HEK293 (cell line): ENCODE data around the gene ICAM1.

Experiments
- CTCF ChIA-PET: fragments of 350-600 bp; formaldehyde crosslinking; extraction: SDS; loops from one replicate; lab custom pipeline; 2021; ENCODE audit warnings: antibody characterized with exemption; lab: Yijun Ruan, JAX
- POLR2A ChIA-PET: fragments of 300-600 bp; formaldehyde crosslinking; extraction: SDS; loops from one replicate; lab custom pipeline; 2020; ENCODE audit warnings: antibody characterized with exemption, inconsistent platforms; lab: Yijun Ruan, JAX
- H3K27ac ChIP-seq: fragments of 200-500 bp; sonication (Bioruptor generic); 2 replicates; pipeline ENCODE4 v1.5.1; 2014; ENCODE audit warnings: low read depth, low read length, control low read depth, inconsistent platforms; ENCODE audit errors: extremely low read depth
- H3K36me3 ChIP-seq, 2 experiments: fragments of 200-500 bp in 1 of 2; sonication (Bioruptor generic) in 1 of 2; 1 replicate in 1 of 2; 2 replicates in 1 of 2; pipeline ENCODE4 v1.5.1; 2014 to 2017; ENCODE audit warnings: inconsistent platforms in 2 of 2, low read length in 2 of 2; ENCODE audit not compliant: control insufficient read depth in 2 of 2, insufficient read depth in 1 of 2
- H3K4me1 ChIP-seq: fragments of 200-500 bp; sonication (Bioruptor generic); 2 replicates; pipeline ENCODE4 v1.5.1; 2014; ENCODE audit warnings: mild to moderate bottlenecking, low read length, inconsistent platforms; ENCODE audit not compliant: control insufficient read depth, insufficient read depth
- H3K4me3 ChIP-seq: 2 replicates; pipeline ENCODE4 v1.5.1; 2011; ENCODE audit warnings: low read depth, mild to moderate bottlenecking, control low read depth, low read length, moderate library complexity
- H3K9me3 ChIP-seq: fragments of 200-500 bp; sonication (Bioruptor generic); 2 replicates; pipeline ENCODE4 v1.5.1; 2014; ENCODE audit warnings: low read depth, low read length, inconsistent platforms; ENCODE audit not compliant: control insufficient read depth, insufficient read depth
- GLI2 ChIP-seq: fragments of 450-650 bp; formaldehyde crosslinking; IDR thresholded peaks from 2 replicates; pipeline ENCODE4; 2017; ENCODE audit warnings: missing biosample characterization, missing genetic modification characterization, low read depth, borderline replicate concordance
- GLIS1 ChIP-seq: fragments of 450-650 bp; formaldehyde crosslinking; IDR thresholded peaks from 2 replicates; pipeline ENCODE4 v1.5.1; 2016; ENCODE audit warnings: missing biosample characterization, missing genetic modification characterization
- GLIS2 ChIP-seq: fragments of 450-650 bp; formaldehyde crosslinking; IDR thresholded peaks from 2 replicates; pipeline ENCODE4 v1.5.1; 2016; ENCODE audit warnings: missing biosample characterization, missing genetic modification characterization
- KLF1 ChIP-seq: fragments of 450-650 bp; formaldehyde crosslinking; IDR thresholded peaks from 2 replicates; pipeline ENCODE4 v1.5.1; 2016; ENCODE audit warnings: missing biosample characterization, missing genetic modification characterization
- ZBTB20 ChIP-seq: fragments of 450-650 bp; formaldehyde crosslinking; IDR thresholded peaks from 2 replicates; pipeline ENCODE4 v1.5.1; 2016; ENCODE audit warnings: missing biosample characterization, missing genetic modification characterization
- ZBTB7A ChIP-seq: fragments of 450-650 bp; formaldehyde crosslinking; IDR thresholded peaks from 2 replicates; pipeline ENCODE4 v1.5.1; 2016; ENCODE audit warnings: low read depth, missing biosample characterization, missing genetic modification characterization
- ZFP3 ChIP-seq: fragments of 450-650 bp; formaldehyde crosslinking; IDR thresholded peaks from 2 replicates; pipeline ENCODE4 v1.5.1; 2016; ENCODE audit warnings: low read depth, missing biosample characterization, missing genetic modification characterization
- ZIC2 ChIP-seq: fragments of 450-650 bp; formaldehyde crosslinking; IDR thresholded peaks from 2 replicates; pipeline ENCODE4 v1.5.1; 2016; ENCODE audit warnings: missing biosample characterization, missing genetic modification characterization
- ZNF274 ChIP-seq, 2 experiments: fragments of 200-500 bp in 1 of 2; fragments of 450-650 bp in 1 of 2; sonication (Bioruptor generic) in 1 of 2; formaldehyde crosslinking in 1 of 2; IDR thresholded peaks; 2 replicates each; pipeline versions ENCODE4 v1.5.1 to v1.6.1; 2014 to 2016; ENCODE audit warnings: borderline replicate concordance in 1 of 2, inconsistent platforms in 1 of 2, low read length in 1 of 2, missing biosample characterization in 1 of 2, missing genetic modification characterization in 1 of 2
- ZNF610 ChIP-seq: fragments of 450-650 bp; formaldehyde crosslinking; IDR thresholded peaks from 2 replicates; pipeline ENCODE4 v1.5.1; 2016; ENCODE audit warnings: missing biosample characterization, missing genetic modification characterization, borderline replicate concordance
- TF ChIP-seq, protein P1 (sequence below): fragments of 450-650 bp; formaldehyde crosslinking; IDR thresholded peaks from 2 replicates; pipeline ENCODE4 v1.5.1; 2016; ENCODE audit warnings: missing biosample characterization, missing genetic modification characterization
- TF ChIP-seq, protein P2 (sequence below): fragments of 450-650 bp; formaldehyde crosslinking; IDR thresholded peaks from 2 replicates; pipeline ENCODE4 v1.5.1; 2017; ENCODE audit warnings: missing biosample characterization, missing genetic modification characterization
- TF ChIP-seq, protein P3 (sequence below): fragments of 450-650 bp; formaldehyde crosslinking; IDR thresholded peaks from 2 replicates; pipeline ENCODE4 v1.5.1; 2016; ENCODE audit warnings: missing biosample characterization, missing genetic modification characterization
- TF ChIP-seq, protein P4 (sequence below): fragments of 450-650 bp; formaldehyde crosslinking; IDR thresholded peaks from 2 replicates; pipeline ENCODE4 v1.5.1; 2016; ENCODE audit warnings: missing biosample characterization, missing genetic modification characterization

Gene ICAM1

DNA sequence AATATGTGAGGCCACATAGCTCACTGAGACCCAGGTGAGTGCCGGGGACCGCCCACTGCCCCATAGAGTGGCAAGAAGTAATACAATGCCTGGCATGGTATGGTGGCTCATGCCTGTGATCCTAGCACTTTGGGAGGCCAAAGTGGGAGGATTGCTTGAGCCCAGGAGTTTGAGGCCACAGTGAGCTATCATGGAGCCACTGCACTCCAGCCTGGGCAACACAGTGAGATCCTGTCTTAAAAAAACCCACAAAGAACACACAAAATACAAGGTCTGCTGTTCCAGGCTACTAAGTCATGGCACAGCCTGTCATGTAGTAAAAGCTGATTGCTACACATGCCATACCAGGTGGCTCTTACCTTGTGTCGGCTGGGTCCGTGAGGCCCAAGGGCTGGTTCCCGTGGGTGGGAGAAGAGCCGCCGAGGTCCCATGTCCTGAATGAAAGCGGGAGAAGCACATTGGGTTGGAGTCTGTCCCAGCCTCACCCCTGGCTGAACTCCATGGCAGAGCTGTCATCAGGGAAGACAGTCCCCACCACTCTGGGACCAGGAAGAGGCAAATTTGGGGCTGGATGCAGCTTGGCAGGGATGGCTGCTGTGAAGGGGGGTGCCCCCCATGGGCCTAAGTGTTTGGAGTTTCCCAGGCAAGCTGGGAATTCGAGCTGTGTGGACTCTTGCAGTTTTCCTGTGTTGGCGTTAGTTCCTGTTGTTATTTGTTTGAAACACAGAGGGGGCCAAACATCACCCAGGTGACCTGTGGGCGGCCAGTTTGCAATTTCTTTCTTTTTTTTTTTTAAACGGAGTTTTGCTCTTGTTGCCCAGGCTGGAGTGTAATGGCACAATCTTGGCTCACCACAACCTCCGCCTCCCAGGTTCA, 48.1 kb downstream of the ICAM1 start (continued):
- TF ChIP-seq, protein P1, sequence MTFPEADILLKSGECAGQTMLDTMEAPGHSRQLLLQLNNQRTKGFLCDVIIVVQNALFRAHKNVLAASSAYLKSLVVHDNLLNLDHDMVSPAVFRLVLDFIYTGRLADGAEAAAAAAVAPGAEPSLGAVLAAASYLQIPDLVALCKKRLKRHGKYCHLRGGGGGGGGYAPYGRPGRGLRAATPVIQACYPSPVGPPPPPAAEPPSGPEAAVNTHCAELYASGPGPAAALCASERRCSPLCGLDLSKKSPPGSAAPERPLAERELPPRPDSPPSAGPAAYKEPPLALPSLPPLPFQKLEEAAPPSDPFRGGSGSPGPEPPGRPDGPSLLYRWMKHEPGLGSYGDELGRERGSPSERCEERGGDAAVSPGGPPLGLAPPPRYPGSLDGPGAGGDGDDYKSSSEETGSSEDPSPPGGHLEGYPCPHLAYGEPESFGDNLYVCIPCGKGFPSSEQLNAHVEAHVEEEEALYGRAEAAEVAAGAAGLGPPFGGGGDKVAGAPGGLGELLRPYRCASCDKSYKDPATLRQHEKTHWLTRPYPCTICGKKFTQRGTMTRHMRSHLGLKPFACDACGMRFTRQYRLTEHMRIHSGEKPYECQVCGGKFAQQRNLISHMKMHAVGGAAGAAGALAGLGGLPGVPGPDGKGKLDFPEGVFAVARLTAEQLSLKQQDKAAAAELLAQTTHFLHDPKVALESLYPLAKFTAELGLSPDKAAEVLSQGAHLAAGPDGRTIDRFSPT: 0 out of 2 replicates have a peak, but pooled peaks have one; percentile 43
- no peak for TF ChIP-seq ZBTB20 (tag by site-specific recombination)
- TF ChIP-seq, protein P2, sequence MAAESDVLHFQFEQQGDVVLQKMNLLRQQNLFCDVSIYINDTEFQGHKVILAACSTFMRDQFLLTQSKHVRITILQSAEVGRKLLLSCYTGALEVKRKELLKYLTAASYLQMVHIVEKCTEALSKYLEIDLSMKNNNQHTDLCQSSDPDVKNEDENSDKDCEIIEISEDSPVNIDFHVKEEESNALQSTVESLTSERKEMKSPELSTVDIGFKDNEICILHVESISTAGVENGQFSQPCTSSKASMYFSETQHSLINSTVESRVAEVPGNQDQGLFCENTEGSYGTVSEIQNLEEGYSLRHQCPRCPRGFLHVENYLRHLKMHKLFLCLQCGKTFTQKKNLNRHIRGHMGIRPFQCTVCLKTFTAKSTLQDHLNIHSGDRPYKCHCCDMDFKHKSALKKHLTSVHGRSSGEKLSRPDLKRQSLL: peak; percentile 52; the same call in 1 of the 2 replicates
- TF ChIP-seq GLI2 (tag by site-specific recombination): no peak
- TF ChIP-seq, protein P3, sequence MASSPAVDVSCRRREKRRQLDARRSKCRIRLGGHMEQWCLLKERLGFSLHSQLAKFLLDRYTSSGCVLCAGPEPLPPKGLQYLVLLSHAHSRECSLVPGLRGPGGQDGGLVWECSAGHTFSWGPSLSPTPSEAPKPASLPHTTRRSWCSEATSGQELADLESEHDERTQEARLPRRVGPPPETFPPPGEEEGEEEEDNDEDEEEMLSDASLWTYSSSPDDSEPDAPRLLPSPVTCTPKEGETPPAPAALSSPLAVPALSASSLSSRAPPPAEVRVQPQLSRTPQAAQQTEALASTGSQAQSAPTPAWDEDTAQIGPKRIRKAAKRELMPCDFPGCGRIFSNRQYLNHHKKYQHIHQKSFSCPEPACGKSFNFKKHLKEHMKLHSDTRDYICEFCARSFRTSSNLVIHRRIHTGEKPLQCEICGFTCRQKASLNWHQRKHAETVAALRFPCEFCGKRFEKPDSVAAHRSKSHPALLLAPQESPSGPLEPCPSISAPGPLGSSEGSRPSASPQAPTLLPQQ (tag by site-specific recombination): no peak
- TF ChIP-seq ZBTB7A (tag by site-specific recombination): no peak
- TF ChIP-seq ZNF274 (IDR thresholded peaks at IDR 0.05; ENCODE audit: low read length): no peak
- no peak for TF ChIP-seq ZNF274 (tag by site-specific recombination; IDR thresholded peaks at IDR 0.05; ENCODE audit: borderline replicate concordance)
- TF ChIP-seq ZFP3 (tag by site-specific recombination): no peak

DNA sequence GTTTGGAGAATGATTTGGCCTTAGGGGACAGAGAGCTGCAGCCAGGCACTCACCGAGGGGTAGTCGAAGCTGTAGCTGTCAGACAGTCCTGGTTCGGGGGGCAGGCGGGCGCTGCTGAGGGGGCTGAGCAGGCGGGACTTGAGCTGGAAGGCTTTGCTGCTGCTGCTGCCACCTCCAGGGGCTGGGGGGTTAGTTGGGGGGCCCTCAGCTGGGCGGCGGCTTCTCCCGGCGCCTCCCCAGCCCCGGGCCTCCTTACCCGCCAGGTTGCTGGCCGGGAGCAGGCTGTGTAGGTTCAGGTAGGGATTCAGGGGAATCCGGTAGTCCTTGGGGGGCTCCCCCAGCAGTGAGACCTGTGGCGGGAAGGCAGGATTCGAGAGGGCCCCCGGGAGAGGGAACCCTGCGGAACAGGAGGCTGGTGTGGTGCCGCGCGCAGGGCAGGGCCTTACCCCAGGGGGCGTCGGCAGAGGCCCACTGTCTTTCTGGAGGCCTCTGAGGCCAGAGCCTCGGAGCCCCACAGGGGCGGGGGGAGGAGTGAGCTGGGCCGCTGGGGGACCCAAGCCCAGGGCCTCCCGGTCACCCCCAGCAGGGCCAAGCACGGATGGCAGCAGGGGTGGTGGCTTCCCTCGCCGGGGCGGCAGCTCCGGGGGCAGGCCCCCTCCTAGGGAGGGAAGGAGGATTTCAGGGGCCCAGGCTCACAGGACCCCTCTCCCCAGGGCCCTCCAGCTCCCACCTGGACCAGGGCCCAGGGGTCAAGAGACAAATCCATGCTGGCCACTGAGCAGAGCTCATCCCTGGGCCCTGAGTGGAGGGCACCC, 49.9 kb downstream of the ICAM1 start:
- Histone ChIP-seq H3K9me3 (no peaks in the 10 kb centered on the region), H3K36me3 (peaks cover 32 to 90% of the 10 kb centered on the region in 2 experiments; a peak in 2 of 3 replicates), H3K4me3 (no peak overlapping the region), H3K27ac (no peak overlapping the region), H3K4me1 (peaks cover 3% of the 10 kb centered on the region; the same call in 1 of the 2 replicates)
- TF ChIP-seq GLIS1 (tag by site-specific recombination): peak; percentile 51; the same call in 1 of the 2 replicates
- TF ChIP-seq, protein P4, sequence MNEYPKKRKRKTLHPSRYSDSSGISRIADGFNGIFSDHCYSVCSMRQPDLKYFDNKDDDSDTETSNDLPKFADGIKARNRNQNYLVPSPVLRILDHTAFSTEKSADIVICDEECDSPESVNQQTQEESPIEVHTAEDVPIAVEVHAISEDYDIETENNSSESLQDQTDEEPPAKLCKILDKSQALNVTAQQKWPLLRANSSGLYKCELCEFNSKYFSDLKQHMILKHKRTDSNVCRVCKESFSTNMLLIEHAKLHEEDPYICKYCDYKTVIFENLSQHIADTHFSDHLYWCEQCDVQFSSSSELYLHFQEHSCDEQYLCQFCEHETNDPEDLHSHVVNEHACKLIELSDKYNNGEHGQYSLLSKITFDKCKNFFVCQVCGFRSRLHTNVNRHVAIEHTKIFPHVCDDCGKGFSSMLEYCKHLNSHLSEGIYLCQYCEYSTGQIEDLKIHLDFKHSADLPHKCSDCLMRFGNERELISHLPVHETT: no peak
- TF ChIP-seq ZIC2 (tag by site-specific recombination): peak; percentile 24; the same call in 1 of the 2 replicates
- peak; percentile 65 for TF ChIP-seq GLIS2 (tag by site-specific recombination)
- TF ChIP-seq ZNF610 (tag by site-specific recombination): no peak
- no peak for TF ChIP-seq KLF1
- ChIA-PET POLR2A (interaction anchor here (1.0 to 1.8 kb wide), 3 partner anchors 9 to 41 kb away, joined by 3 to 6 read pairs (median 5); partner anchors contain the start of gene RAVER1), CTCF (interaction anchor here (1.0 kb wide), 1 partner anchor 29 kb away, joined by 5 read pairs; no protein-coding TSS in a partner anchor)
